Activated naive CD8-positive, alpha-beta T cell treated with anti-CD3 and anti-CD28 coated beads, Interleukin-2, amount 10 ng/mL, durations not matched to agents 7 days and 5 days (primary cell): ENCODE results near the gene SIRT2. TPM values are rescaled to one million over a fixed set of nuclear protein-coding genes. Genes with fewer than 3 reads are reported as not detected.
"Not testable (repeated sequence)": the region's sequence is repeated elsewhere in the genome, so short reads cannot be mapped to it uniquely, and the experiment has no call there.

Experiments used
- ATAC-seq: fragments of 150-1000 bp; cut with Tn5 transposase; one replicate; pipeline ENCODE4 v1.10.0; 2021; ENCODE audit warnings: low read depth, moderate library complexity
- POLR2A ChIA-PET: fragments of 350-600 bp; sonication (Branson Sonifier 250); formaldehyde crosslinking; loops from one replicate; lab custom pipeline; 2021; ENCODE audit warnings: antibody characterized with exemption; lab: Charles Lee
- DNase-seq: peaks from one replicate; pipeline ENCODE4 v3.0.0; 2021
- H3K27ac Mint-ChIP-seq: one replicate; pipeline ENCODE4 v1.8.0; 2022; ENCODE audit warnings: mild to moderate bottlenecking, mixed read lengths
- H3K27me3 Mint-ChIP-seq: one replicate; pipeline ENCODE4 v1.8.0; 2022; ENCODE audit warnings: mild to moderate bottlenecking, moderate library complexity, mixed read lengths
- H3K36me3 Mint-ChIP-seq: one replicate; pipeline ENCODE4 v1.8.0; 2021; ENCODE audit warnings: mild to moderate bottlenecking, mixed read lengths
- H3K4me1 Mint-ChIP-seq: one replicate; pipeline ENCODE4 v1.8.0; 2021; ENCODE audit warnings: mixed read lengths
- H3K4me3 Mint-ChIP-seq: one replicate; pipeline ENCODE4 v1.8.0; 2022; ENCODE audit warnings: mild to moderate bottlenecking, moderate library complexity, mixed read lengths
- H3K9me3 Mint-ChIP-seq: one replicate; pipeline ENCODE4 v1.8.0; 2021; ENCODE audit warnings: mixed read lengths
- total RNA-seq, 2 experiments: library from RNA; stranded (reverse); gene quantifications; one replicate each; pipeline ENCODE4 v1.2.3, GENCODE V29; 2021

Gene SIRT2
- total RNA-seq, 2 experiments from 2014 or later = 46.6 to 49.1 TPM

- ATAC-seq (peak; percentile 49), DNase-seq (peak; percentile 59)
- H3K36me3 Mint-ChIP-seq = peaks cover 31% of the 10 kb centered on the region
- POLR2A ChIA-PET = interaction anchor here (0.6 to 5.4 kb wide), 16 partner anchors 12 to 444 kb away, joined by 3 to 55 read pairs (median 6); partner anchors contain the start of genes GGN, HNRNPL, LGALS4 and MRPS12
- H3K27me3 Mint-ChIP-seq = no peaks in the 10 kb centered on the region
- no peaks in the 10 kb centered on the region for H3K9me3 Mint-ChIP-seq
- peak overlapping the region; percentile 95 for H3K4me3 Mint-ChIP-seq
- H3K27ac Mint-ChIP-seq = peak overlapping the region; percentile 88
- peaks cover 27% of the 10 kb centered on the region for H3K4me1 Mint-ChIP-seq
Observed at GRCh38 chr19:38831142-38831605, 68.2 kb downstream of the SIRT2 start.

DNA sequence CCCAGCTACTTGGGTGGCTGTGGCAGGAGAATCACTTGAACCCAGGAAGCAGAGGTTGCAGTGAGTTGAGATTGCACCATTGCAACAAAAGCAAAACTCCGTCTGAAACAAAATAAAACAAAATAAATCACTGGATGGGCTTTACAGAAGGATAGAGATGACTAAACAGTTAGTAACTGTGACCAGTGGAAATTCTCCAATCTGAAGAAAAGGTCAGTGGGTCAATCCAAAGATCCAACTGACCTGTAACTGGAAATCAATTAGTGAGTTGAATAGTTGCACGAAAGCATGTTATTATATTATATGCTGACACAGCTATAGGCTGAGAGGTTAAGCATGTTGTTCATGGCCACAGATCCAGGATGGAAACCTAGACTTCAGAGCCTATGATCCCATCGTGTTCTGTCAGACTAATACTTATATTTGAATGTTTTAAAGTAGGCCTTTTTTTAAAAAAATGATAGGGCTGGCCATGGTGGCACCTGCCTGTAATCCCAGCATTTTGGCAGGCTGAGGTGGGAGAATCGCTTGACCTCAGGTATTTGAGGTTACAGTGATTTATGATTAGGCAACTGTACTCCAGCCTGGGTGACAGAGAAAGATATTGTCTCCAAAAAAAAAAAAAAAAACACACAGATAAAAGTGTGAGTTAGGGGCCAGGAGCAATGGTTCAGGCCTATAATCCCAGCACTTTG is 69.2 kb downstream of the SIRT2 start:
- Mint-ChIP-seq H3K4me1 (peaks cover 27% of the 10 kb centered on the region), H3K27me3 (no peaks in the 10 kb centered on the region), H3K36me3 (peaks cover 23% of the 10 kb centered on the region), H3K9me3 (no peaks in the 10 kb centered on the region), H3K4me3 (peak overlapping the region; percentile 95), H3K27ac (peak overlapping the region; percentile 88)
- POLR2A ChIA-PET = interaction anchor here (1.3 to 5.1 kb wide), 2 partner anchors 13 to 47 kb away, joined by 3 to 55 read pairs; no protein-coding TSS in a partner anchor
- DNase-seq (no peak), ATAC-seq (no peak)

DNA sequence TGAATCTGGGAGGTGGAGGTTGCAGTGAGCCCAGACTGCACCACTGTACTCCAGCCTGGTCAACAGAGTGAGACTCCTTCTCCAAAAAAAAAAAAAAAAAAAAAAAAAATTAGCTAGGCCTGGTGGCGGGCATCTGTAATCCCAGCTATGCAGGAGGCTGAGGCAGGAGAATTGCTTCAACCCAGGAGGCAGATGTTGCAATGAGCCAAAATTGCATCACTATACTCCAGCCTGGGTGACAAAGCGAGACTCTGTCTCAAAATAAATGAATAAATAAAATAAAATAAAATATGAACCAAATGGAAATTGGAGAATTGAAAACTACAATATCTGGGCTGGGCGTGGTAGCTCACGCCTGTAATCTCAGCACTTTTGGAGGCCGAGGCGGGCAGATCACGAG is 70.2 kb downstream of the SIRT2 start:
- H3K9me3 Mint-ChIP-seq, DNase-seq, POLR2A ChIA-PET, ATAC-seq, H3K27me3 Mint-ChIP-seq, H3K27ac Mint-ChIP-seq, H3K4me3 Mint-ChIP-seq: not testable (repeated sequence)
- H3K36me3 Mint-ChIP-seq = peaks cover 30% of the 10 kb centered on the region
- peaks cover 27% of the 10 kb centered on the region for H3K4me1 Mint-ChIP-seq

Other genes with a start within 250 kb of the SIRT2 start
- 10 to 100 TPM; 22.7 to 26.4 TPM for gene CAPN12, start 155.1 kb downstream of the SIRT2 start, total RNA-seq
- gene LGALS7, start 126.1 kb downstream of the SIRT2 start, total RNA-seq = not detected
- not detected for gene LGALS7B, start 110.4 kb downstream of the SIRT2 start, total RNA-seq
- 1 to 10 TPM; 3.8 to 4.0 TPM for gene LGALS4, start 86.7 kb downstream of the SIRT2 start, total RNA-seq
- 100 to 1,000 TPM; 184 TPM for gene ECH1, start 67.8 kb downstream of the SIRT2 start, total RNA-seq
- gene HNRNPL, start 49.6 kb downstream of the SIRT2 start, total RNA-seq = 100 to 1,000 TPM; 441 to 455 TPM
- 10 to 100 TPM; 71.3 to 74.2 TPM for gene RINL, start 21.3 kb downstream of the SIRT2 start, total RNA-seq
- 10 to 100 TPM; 30.0 to 31.1 TPM for gene NFKBIB, start 351 bp upstream of the SIRT2 start, total RNA-seq
- 1 to 10 TPM in 1 of 2 experiments, under 1 TPM in 1; 0.88 to 1.3 TPM for gene CCER2, start 12.6 kb upstream of the SIRT2 start, total RNA-seq
- gene SARS2, start 31.1 kb upstream of the SIRT2 start, total RNA-seq = 10 to 100 TPM; 35.6 to 40.7 TPM
- 10 to 100 TPM; 36.7 to 47.5 TPM for gene MRPS12, start 31.3 kb upstream of the SIRT2 start, total RNA-seq
- gene FBXO17, start 76.1 kb upstream of the SIRT2 start, total RNA-seq = not detected
- gene FBXO27, start 132.9 kb upstream of the SIRT2 start, total RNA-seq = not detected
- not detected for gene ACP7, start 184.8 kb upstream of the SIRT2 start, total RNA-seq
- 10 to 100 TPM; 16.1 to 17.1 TPM for gene PAK4, start 226.2 kb upstream of the SIRT2 start, total RNA-seq